ENCODE data around the gene ZHX3. TPM values are rescaled to one million over a fixed set of nuclear protein-coding genes. Genes with fewer than 3 reads are reported as not detected.

The ZHX3 gene
- total and polyA plus RNA-seq, 2 donors (not counting 1 experiment from before 2014, with no cell fraction given): 4.3 to 22.2 TPM

DNA sequence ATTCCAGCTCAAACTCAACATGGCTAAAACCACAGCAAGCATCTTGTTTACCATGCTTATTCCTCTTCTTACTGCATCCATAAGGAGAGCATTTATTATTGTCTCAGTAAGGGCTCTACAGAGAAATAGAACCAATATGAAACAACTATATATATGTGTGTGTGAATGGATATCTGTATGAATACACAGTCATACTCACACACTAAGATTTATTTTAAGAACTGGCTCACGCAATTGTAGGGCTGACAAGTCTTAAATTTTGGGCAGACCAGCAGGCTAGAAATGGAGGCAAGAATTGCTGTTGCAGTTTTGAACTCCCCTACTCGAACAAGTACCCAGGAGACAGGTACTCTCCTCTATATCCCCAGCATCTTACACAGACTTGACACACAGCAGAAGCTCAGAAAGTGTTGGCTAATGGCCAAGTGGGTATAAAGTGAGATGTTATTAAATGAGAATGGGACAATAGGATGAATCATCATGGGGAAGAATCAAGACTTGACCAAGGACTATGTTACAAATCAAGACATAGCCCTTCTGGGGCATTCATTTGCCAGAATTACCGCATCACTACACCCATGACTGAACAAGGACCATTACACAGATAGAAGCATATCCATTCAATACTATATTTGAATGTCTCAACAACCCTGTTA is 13.0 kb downstream of the ZHX3 start:
- intact Hi-C loops (cut with micrococcal nuclease): loop anchor here (5.0 kb wide), 1 partner anchor 57 kb away; no protein-coding TSS in a partner anchor

DNA sequence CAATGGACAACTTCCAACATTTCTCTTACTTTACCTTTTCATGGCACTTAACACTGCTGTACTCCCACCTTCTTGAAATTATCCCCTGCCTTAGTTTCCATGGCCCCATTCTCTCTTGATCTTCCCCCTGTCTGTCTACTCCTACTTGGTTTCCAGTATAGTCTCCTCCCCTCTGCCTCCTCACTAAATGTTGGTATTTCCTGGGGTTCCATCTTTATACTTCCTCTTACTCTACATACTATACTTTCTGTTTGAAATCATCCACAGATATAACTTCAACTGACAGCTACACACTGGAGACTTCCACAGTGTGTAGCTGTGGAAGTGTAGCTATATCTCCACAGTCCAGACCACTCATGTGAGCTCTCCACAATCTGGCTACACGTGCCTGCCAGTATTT is 13.5 kb downstream of the ZHX3 start:
- peak overlapping the region; percentile 28 for H3K4me2 ChIP-seq (replicated peaks; ENCODE audit: low read depth, low read length, poor library complexity, severe bottlenecking)
- WGBS (ENCODE audit: insufficient coverage): no CpG with 5 or more reads among the region's 1 CpG

More for the DNA sequence above, 13.0 kb downstream of the ZHX3 start:
- H3K4me3 Mint-ChIP-seq: no peak overlapping the region
- ATAC-seq (ENCODE audit: low read depth) (no peak), DNase-seq (no peak)
- Histone ChIP-seq H3K27ac (ENCODE audit: low read length in 2 of 2) (no peak overlapping the region), H3K27me3 (replicated peaks in 1 of 4; ENCODE audit: control extremely low read depth in 1 of 4, control insufficient read depth in 3 of 4, insufficient read depth in 4 of 4, low read length in 3 of 4) (no peaks in the 10 kb centered on the region), H3K79me2 (ENCODE audit: control insufficient read depth, insufficient read depth, low read length) (peaks cover 39% of the 10 kb centered on the region), H3K36me3 (replicated peaks in 1 of 2; ENCODE audit: control extremely low read depth in 1 of 2, control insufficient read depth in 1 of 2, extremely low read depth in 1 of 2, insufficient read depth in 2 of 2, low read length in 1 of 2) (no peaks in the 10 kb centered on the region), H3K4me1 (ENCODE audit: control insufficient read depth in 2 of 2, insufficient read depth in 2 of 2, low read length in 2 of 2) (peaks cover 19 to 22% of the 10 kb centered on the region in 2 donors), H4K20me1 (ENCODE audit: control insufficient read depth, insufficient read depth, low read length, poor library complexity, severe bottlenecking) (no peaks in the 10 kb centered on the region), H3K4me3 (ENCODE audit: control extremely low read depth in 1 of 5, extremely low read depth in 1 of 5, insufficient read depth in 1 of 5, low read depth in 2 of 5, low read length in 4 of 5) (no peak overlapping the region), H3K4me2 (replicated peaks; ENCODE audit: low read depth, low read length, poor library complexity, severe bottlenecking) (peak overlapping the region; percentile 28), H3K9me3 (ENCODE audit: control extremely low read depth in 1 of 3, control insufficient read depth in 2 of 3, insufficient read depth in 1 of 3, low read length in 2 of 3) (no peaks in the 10 kb centered on the region), H3K9ac (ENCODE audit: low read length) (no peak overlapping the region), H2AFZ (ENCODE audit: insufficient read depth, low read depth, low read length, poor library complexity, severe bottlenecking) (no peak overlapping the region)
- TF ChIP-seq EZH2 (IDR thresholded peaks at IDR 0.05; ENCODE audit: borderline replicate concordance, insufficient read depth, low read depth, low read length, poor library complexity, severe bottlenecking): no peak
- TF ChIP-seq, protein P1, sequence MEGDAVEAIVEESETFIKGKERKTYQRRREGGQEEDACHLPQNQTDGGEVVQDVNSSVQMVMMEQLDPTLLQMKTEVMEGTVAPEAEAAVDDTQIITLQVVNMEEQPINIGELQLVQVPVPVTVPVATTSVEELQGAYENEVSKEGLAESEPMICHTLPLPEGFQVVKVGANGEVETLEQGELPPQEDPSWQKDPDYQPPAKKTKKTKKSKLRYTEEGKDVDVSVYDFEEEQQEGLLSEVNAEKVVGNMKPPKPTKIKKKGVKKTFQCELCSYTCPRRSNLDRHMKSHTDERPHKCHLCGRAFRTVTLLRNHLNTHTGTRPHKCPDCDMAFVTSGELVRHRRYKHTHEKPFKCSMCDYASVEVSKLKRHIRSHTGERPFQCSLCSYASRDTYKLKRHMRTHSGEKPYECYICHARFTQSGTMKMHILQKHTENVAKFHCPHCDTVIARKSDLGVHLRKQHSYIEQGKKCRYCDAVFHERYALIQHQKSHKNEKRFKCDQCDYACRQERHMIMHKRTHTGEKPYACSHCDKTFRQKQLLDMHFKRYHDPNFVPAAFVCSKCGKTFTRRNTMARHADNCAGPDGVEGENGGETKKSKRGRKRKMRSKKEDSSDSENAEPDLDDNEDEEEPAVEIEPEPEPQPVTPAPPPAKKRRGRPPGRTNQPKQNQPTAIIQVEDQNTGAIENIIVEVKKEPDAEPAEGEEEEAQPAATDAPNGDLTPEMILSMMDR (IDR thresholded peaks at IDR 0.05): no peak
- H3K27me3 Mint-ChIP-seq: no peaks in the 10 kb centered on the region
- H3K4me1 Mint-ChIP-seq: peaks cover 28% of the 10 kb centered on the region
- POLR2A ChIA-PET: interaction anchor here (0.5 to 2.7 kb wide), 3 partner anchors 11 to 313 kb away, joined by 3 to 11 read pairs (median 5); partner anchors contain the start of gene ZHX3
- CTCF ChIA-PET: interaction anchor here (0.6 kb wide), 1 partner anchor 55 kb away, joined by 3 read pairs; no protein-coding TSS in a partner anchor
- WGBS (ENCODE audit: insufficient coverage): no CpG with 5 or more reads among the region's 3 CpGs
- H3K9me3 Mint-ChIP-seq (ENCODE audit: insufficient read depth): no peaks in the 10 kb centered on the region
- peak overlapping the region; percentile 17 for H3K27ac Mint-ChIP-seq

More for the DNA sequence above, 13.5 kb downstream of the ZHX3 start:
- no peaks in the 10 kb centered on the region for H3K9me3 ChIP-seq (ENCODE audit: control extremely low read depth in 1 of 3, control insufficient read depth in 2 of 3, insufficient read depth in 1 of 3, low read length in 2 of 3)
- Mint-ChIP-seq H3K27me3 (no peaks in the 10 kb centered on the region), H3K4me1 (peaks cover 25% of the 10 kb centered on the region), H3K9me3 (ENCODE audit: insufficient read depth) (no peaks in the 10 kb centered on the region), H3K4me3 (no peak overlapping the region), H3K27ac (no peak overlapping the region)
- peak; percentile 18 for ATAC-seq (ENCODE audit: low read depth)
- peaks cover 39% of the 10 kb centered on the region for H3K79me2 ChIP-seq (ENCODE audit: control insufficient read depth, insufficient read depth, low read length)
- no peak overlapping the region for H3K4me3 ChIP-seq (ENCODE audit: control extremely low read depth in 1 of 5, extremely low read depth in 1 of 5, insufficient read depth in 1 of 5, low read depth in 2 of 5, low read length in 4 of 5)
- POLR2A ChIA-PET: interaction anchor here (0.5 to 0.9 kb wide), 2 partner anchors 11 to 313 kb away, joined by 3 to 5 read pairs; no protein-coding TSS in a partner anchor
- peak overlapping the region; percentile 9 for H2AFZ ChIP-seq (ENCODE audit: insufficient read depth, low read depth, low read length, poor library complexity, severe bottlenecking)
- no peaks in the 10 kb centered on the region for H3K27me3 ChIP-seq (replicated peaks in 1 of 4; ENCODE audit: control extremely low read depth in 1 of 4, control insufficient read depth in 3 of 4, insufficient read depth in 4 of 4, low read length in 3 of 4)
- no peak overlapping the region for H3K27ac ChIP-seq (ENCODE audit: low read length in 2 of 2)
- no peaks in the 10 kb centered on the region for H4K20me1 ChIP-seq (ENCODE audit: control insufficient read depth, insufficient read depth, low read length, poor library complexity, severe bottlenecking)
- peaks cover 19 to 22% of the 10 kb centered on the region in 2 donors for H3K4me1 ChIP-seq (ENCODE audit: control insufficient read depth in 2 of 2, insufficient read depth in 2 of 2, low read length in 2 of 2)
- CTCF ChIA-PET: interaction anchor here (0.5 to 1.4 kb wide), 3 partner anchors 12 to 131 kb away, joined by 3 to 6 read pairs (median 5); no protein-coding TSS in a partner anchor
- intact Hi-C loops (cut with micrococcal nuclease): no loop called here
- no peak for TF ChIP-seq EZH2 (IDR thresholded peaks at IDR 0.05; ENCODE audit: borderline replicate concordance, insufficient read depth, low read depth, low read length, poor library complexity, severe bottlenecking)
- TF ChIP-seq, protein P1 (IDR thresholded peaks at IDR 0.05): no peak
- no peak for DNase-seq
- H3K9ac ChIP-seq (ENCODE audit: low read length): no peak overlapping the region
- no peaks in the 10 kb centered on the region for H3K36me3 ChIP-seq (replicated peaks in 1 of 2; ENCODE audit: control extremely low read depth in 1 of 2, control insufficient read depth in 1 of 2, extremely low read depth in 1 of 2, insufficient read depth in 2 of 2, low read length in 1 of 2)

Data from B cell (primary cell).